SK-N-SH treated with all-trans-retinoic acid at 6 μM for 48 hours (cell line): Measurements from ENCODE around the gene TSPAN15.

Experiments
- ATAC-seq: fragments of 200-7000 bp; cut with Tn5 transposase; 3 replicates; pipeline ENCODE4 v1.9.1; 2020; ENCODE audit warnings: mild to moderate bottlenecking, moderate library complexity
- BACH2 ChIP-seq: fragments of 250-450 bp; sonication (Bioruptor Pico); IDR thresholded peaks from 2 replicates; pipeline ENCODE4 v1.9.0; 2021; ENCODE audit warnings: mild to moderate bottlenecking, borderline replicate concordance
- CSRNP3 ChIP-seq: fragments of 250-450 bp; sonication (Bioruptor Pico); IDR thresholded peaks from 2 replicates; pipeline ENCODE4 v1.5.1; 2021; ENCODE audit warnings: mild to moderate bottlenecking, moderate library complexity
- ESRRG ChIP-seq: fragments of 250-450 bp; sonication (Bioruptor Pico); IDR thresholded peaks from 2 replicates; pipeline ENCODE4 v1.6.1; 2021; ENCODE audit warnings: mild to moderate bottlenecking
- ISL1 ChIP-seq: fragments of 250-450 bp; sonication (Bioruptor Pico); IDR thresholded peaks from 2 replicates; pipeline ENCODE4 v2.1.2; 2022; ENCODE audit warnings: mild to moderate bottlenecking, moderate library complexity
- PATZ1 ChIP-seq: fragments of 250-450 bp; sonication (Bioruptor Pico); IDR thresholded peaks from 2 replicates; pipeline ENCODE4 v1.8.0; 2020; ENCODE audit warnings: mild to moderate bottlenecking, moderate library complexity, borderline replicate concordance
- POU6F1 ChIP-seq: fragments of 250-450 bp; sonication (Bioruptor Pico); IDR thresholded peaks from 2 replicates; pipeline ENCODE4 v1.8.0; 2021; ENCODE audit warnings: low read depth, mild to moderate bottlenecking, moderate library complexity, borderline replicate concordance
- PPARA ChIP-seq: fragments of 250-450 bp; sonication (Bioruptor Pico); IDR thresholded peaks from 2 replicates; pipeline ENCODE4 v1.5.0; 2020; ENCODE audit warnings: mild to moderate bottlenecking, borderline replicate concordance
- TOX ChIP-seq: fragments of 250-450 bp; sonication (Bioruptor Pico); IDR thresholded peaks from 2 replicates; pipeline ENCODE4 v1.8.0; 2021; ENCODE audit warnings: mild to moderate bottlenecking, moderate library complexity, borderline replicate concordance
- TSHZ2 ChIP-seq: fragments of 250-450 bp; sonication (Bioruptor Pico); IDR thresholded peaks from 2 replicates; pipeline ENCODE4 v1.5.0; 2020; ENCODE audit warnings: mild to moderate bottlenecking, moderate library complexity
- ZFP30 ChIP-seq: fragments of 450-650 bp; formaldehyde crosslinking; IDR thresholded peaks from 2 replicates; pipeline ENCODE4 v1.5.0; 2022; ENCODE audit warnings: mild to moderate bottlenecking, moderate library complexity
- ZNF565 ChIP-seq: fragments of 450-650 bp; formaldehyde crosslinking; conservative IDR thresholded peaks from 2 replicates; pipeline ENCODE4 v1.5.0; 2020; ENCODE audit warnings: low read depth, mild to moderate bottlenecking, moderate library complexity
- ZNF70 ChIP-seq: fragments of 450-650 bp; formaldehyde crosslinking; IDR thresholded peaks from 2 replicates; pipeline ENCODE4 v1.5.0; 2020; ENCODE audit warnings: mild to moderate bottlenecking, moderate library complexity

TSPAN15 gene

GRCh38 chr10:69435966-69436520 lies 15.2 kb upstream of the TSPAN15 start:
- ATAC-seq = no peak
- TF ChIP-seq CSRNP3 (CRISPR knock-in tag) = no peak
- TF ChIP-seq TOX = no peak
- TF ChIP-seq POU6F1 (CRISPR knock-in tag) = no peak
- no peak for TF ChIP-seq ISL1 (CRISPR knock-in tag)
- TF ChIP-seq PPARA (CRISPR knock-in tag) = no peak
- TF ChIP-seq TSHZ2 = no peak

GRCh38 chr10:69437321-69438259 lies 13.7 kb upstream of the TSPAN15 start:
- TF ChIP-seq CSRNP3 (CRISPR knock-in tag) (no peak), ZNF565 (CRISPR knock-in tag) (no peak), TOX (no peak), ZNF70 (no peak)
- no peak for ATAC-seq

GRCh38 chr10:69438536-69439349 lies 12.5 kb upstream of the TSPAN15 start:
- TF ChIP-seq ZNF565 (CRISPR knock-in tag) = no peak
- no peak for TF ChIP-seq TOX
- no peak for TF ChIP-seq BACH2
- TF ChIP-seq ZFP30 (CRISPR knock-in tag) = no peak
- no peak for TF ChIP-seq ISL1 (CRISPR knock-in tag)

GRCh38 chr10:69439350-69439739 lies 11.9 kb upstream of the TSPAN15 start:
- no peak for TF ChIP-seq ESRRG (CRISPR knock-in tag)
- no peak for TF ChIP-seq PATZ1 (CRISPR knock-in tag)
- no peak for TF ChIP-seq ISL1 (CRISPR knock-in tag)
- TF ChIP-seq, all 23 proteins: peak for 0
- ATAC-seq = peak; percentile 71

More at GRCh38 chr10:69438536-69439349, 12.5 kb upstream of the TSPAN15 start:
- peak; percentile 67 for ATAC-seq
